Activated B cell treated with CpG ODN at 0.5 μM for 24 hours (primary cell): ENCODE measurements around the gene ZRANB3. TPM values are rescaled to one million over a fixed set of nuclear protein-coding genes. Genes with fewer than 3 reads are reported as not detected.
"Not testable (repeated sequence)": the region's sequence is repeated elsewhere in the genome, so short reads cannot be mapped to it uniquely, and the experiment has no call there.

Experiments used
- ATAC-seq: fragments of 200-7000 bp; cut with Tn5 transposase; one replicate; pipeline ENCODE4 v1.10.0; 2021; ENCODE audit warnings: low read depth, mild to moderate bottlenecking, moderate library complexity
- CTCF ChIA-PET: fragments of 350-600 bp; sonication (Branson Sonifier 250); formaldehyde crosslinking; loops from one replicate; lab custom pipeline; 2021; ENCODE audit warnings: antibody characterized with exemption; lab: Charles Lee
- POLR2A ChIA-PET: fragments of 350-600 bp; sonication (Branson Sonifier 250); formaldehyde crosslinking; loops from one replicate; lab custom pipeline; 2021; ENCODE audit warnings: antibody characterized with exemption; lab: Charles Lee
- DNase-seq: peaks from one replicate; pipeline ENCODE4 v3.0.0; 2022
- H3K27ac Mint-ChIP-seq: one replicate; pipeline ENCODE4 v1.8.0; 2020; ENCODE audit warnings: mixed read lengths
- H3K27me3 Mint-ChIP-seq: one replicate; pipeline ENCODE4 v1.8.0; 2021; ENCODE audit warnings: mixed read lengths
- H3K36me3 Mint-ChIP-seq: one replicate; pipeline ENCODE4 v1.8.0; 2021; ENCODE audit warnings: low read depth, mixed read lengths
- H3K4me1 Mint-ChIP-seq: one replicate; pipeline ENCODE4 v1.8.0; 2021; ENCODE audit warnings: mixed read lengths
- H3K4me3 Mint-ChIP-seq: one replicate; pipeline ENCODE4 v1.8.0; 2020; ENCODE audit warnings: mild to moderate bottlenecking, mixed read lengths
- H3K9me3 Mint-ChIP-seq: one replicate; pipeline ENCODE4 v1.8.0; 2020; ENCODE audit warnings: mixed read lengths
- intact Hi-C: fragments of 100-400 bp; cut with micrococcal nuclease; formaldehyde crosslinking; loops from one replicate; pipeline ENCODE4 v1.15.1; 2024
- total RNA-seq: library from RNA; stranded (reverse); gene quantifications from 2 replicates; pipeline ENCODE4 v1.2.3, GENCODE V29; 2022
- TF ChIP-seq, protein P1 (sequence below): fragments of 200-600 bp; IDR thresholded peaks from one replicate; pipeline ENCODE4 v1.8.0; 2022; ENCODE audit warnings: antibody characterized with exemption, mild to moderate bottlenecking

Gene ZRANB3
- total RNA-seq, 1 donor from 2014 or later = 14.4 TPM

DNA sequence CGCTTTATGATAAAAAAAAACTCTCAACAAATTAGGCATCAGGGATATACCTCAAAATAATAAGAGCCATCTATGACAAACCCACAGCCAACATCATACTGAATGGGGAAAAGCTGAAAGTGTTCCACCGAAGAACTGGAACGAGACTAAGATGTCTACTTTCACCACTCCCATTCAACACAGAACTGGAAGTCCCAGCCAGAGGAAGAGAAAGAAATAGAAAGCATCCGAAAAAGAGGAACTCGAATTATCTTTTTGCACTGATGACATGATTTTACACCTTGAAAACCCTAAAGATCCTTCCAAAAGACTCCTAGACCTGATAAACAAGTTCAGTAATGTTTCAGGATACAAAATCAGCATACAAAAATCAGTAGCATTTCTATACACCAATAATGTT, 121.6 kb downstream of the ZRANB3 start:
- Mint-ChIP-seq H3K4me1 (peaks cover 12% of the 10 kb centered on the region), H3K36me3 (peaks cover 14% of the 10 kb centered on the region), H3K27me3 (no peaks in the 10 kb centered on the region), H3K9me3 (peaks cover 25% of the 10 kb centered on the region), H3K27ac (no peak overlapping the region), H3K4me3 (no peak overlapping the region)
- CTCF ChIA-PET = no interaction called here
- TF ChIP-seq, protein P1, sequence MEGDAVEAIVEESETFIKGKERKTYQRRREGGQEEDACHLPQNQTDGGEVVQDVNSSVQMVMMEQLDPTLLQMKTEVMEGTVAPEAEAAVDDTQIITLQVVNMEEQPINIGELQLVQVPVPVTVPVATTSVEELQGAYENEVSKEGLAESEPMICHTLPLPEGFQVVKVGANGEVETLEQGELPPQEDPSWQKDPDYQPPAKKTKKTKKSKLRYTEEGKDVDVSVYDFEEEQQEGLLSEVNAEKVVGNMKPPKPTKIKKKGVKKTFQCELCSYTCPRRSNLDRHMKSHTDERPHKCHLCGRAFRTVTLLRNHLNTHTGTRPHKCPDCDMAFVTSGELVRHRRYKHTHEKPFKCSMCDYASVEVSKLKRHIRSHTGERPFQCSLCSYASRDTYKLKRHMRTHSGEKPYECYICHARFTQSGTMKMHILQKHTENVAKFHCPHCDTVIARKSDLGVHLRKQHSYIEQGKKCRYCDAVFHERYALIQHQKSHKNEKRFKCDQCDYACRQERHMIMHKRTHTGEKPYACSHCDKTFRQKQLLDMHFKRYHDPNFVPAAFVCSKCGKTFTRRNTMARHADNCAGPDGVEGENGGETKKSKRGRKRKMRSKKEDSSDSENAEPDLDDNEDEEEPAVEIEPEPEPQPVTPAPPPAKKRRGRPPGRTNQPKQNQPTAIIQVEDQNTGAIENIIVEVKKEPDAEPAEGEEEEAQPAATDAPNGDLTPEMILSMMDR = no peak
- DNase-seq (no peak), ATAC-seq (no peak)
- POLR2A ChIA-PET = no interaction called here
- intact Hi-C loops = no loop called here

- DNase-seq, H3K27ac Mint-ChIP-seq, H3K4me1 Mint-ChIP-seq, intact Hi-C loops, H3K36me3 Mint-ChIP-seq, ATAC-seq, H3K4me3 Mint-ChIP-seq, POLR2A ChIA-PET, CTCF ChIA-PET, H3K27me3 Mint-ChIP-seq: not testable (repeated sequence)
- peaks cover 12% of the 10 kb centered on the region for H3K9me3 Mint-ChIP-seq
These were observed 134.8 kb downstream of the ZRANB3 start for GRCh38 chr2:135396259-135396658.

- ChIA-PET POLR2A (no interaction called here), CTCF (no interaction called here)
- intact Hi-C loops = no loop called here
- DNase-seq (no peak), ATAC-seq (no peak)
- peaks cover 39% of the 10 kb centered on the region for H3K36me3 Mint-ChIP-seq
- TF ChIP-seq, protein P1 = no peak
- H3K4me3 Mint-ChIP-seq = no peak overlapping the region
- no peaks in the 10 kb centered on the region for H3K27me3 Mint-ChIP-seq
- no peaks in the 10 kb centered on the region for H3K4me1 Mint-ChIP-seq
- no peak overlapping the region for H3K27ac Mint-ChIP-seq
- H3K9me3 Mint-ChIP-seq = peaks cover 11% of the 10 kb centered on the region
These were observed 144.0 kb downstream of the ZRANB3 start for GRCh38 chr2:135386993-135387392.

DNA sequence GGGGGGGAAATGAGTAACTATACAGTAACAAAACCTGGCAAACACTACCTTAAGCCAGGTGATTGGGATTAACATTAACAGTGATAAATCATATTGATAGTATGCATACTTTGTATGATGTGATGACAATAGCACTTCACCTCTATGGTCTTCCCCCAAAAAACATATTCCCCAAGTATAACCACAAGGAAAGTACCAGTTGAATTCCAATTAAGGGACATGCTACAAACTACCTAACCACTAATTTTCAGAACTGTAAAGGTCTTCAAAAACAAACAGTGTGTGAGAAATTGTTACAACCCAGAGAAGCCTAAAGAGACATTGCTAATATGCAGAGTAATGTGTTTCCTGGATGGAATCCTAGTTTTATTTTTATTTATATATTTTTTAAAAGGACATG, 152.4 kb downstream of the ZRANB3 start:
- ChIA-PET POLR2A (no interaction called here), CTCF (no interaction called here)
- H3K4me3 Mint-ChIP-seq = no peak overlapping the region
- TF ChIP-seq, protein P1 = no peak
- peaks cover 26% of the 10 kb centered on the region for H3K9me3 Mint-ChIP-seq
- intact Hi-C loops = no loop called here
- ATAC-seq = no peak
- H3K36me3 Mint-ChIP-seq = peaks cover 39% of the 10 kb centered on the region
- no peaks in the 10 kb centered on the region for H3K4me1 Mint-ChIP-seq
- DNase-seq = no peak
- no peaks in the 10 kb centered on the region for H3K27me3 Mint-ChIP-seq
- H3K27ac Mint-ChIP-seq = no peak overlapping the region

GRCh38 chr2:135373702-135374101, 157.3 kb downstream of the ZRANB3 start:
- Mint-ChIP-seq H3K4me1 (no peaks in the 10 kb centered on the region), H3K9me3 (peaks cover 10% of the 10 kb centered on the region), H3K4me3 (no peak overlapping the region), H3K36me3 (peaks cover 29% of the 10 kb centered on the region), H3K27me3 (no peaks in the 10 kb centered on the region), H3K27ac (no peak overlapping the region)
- TF ChIP-seq, protein P1 = no peak
- DNase-seq (no peak), ATAC-seq (no peak)
- intact Hi-C loops = no loop called here
- ChIA-PET CTCF (no interaction called here), POLR2A (no interaction called here)

DNA sequence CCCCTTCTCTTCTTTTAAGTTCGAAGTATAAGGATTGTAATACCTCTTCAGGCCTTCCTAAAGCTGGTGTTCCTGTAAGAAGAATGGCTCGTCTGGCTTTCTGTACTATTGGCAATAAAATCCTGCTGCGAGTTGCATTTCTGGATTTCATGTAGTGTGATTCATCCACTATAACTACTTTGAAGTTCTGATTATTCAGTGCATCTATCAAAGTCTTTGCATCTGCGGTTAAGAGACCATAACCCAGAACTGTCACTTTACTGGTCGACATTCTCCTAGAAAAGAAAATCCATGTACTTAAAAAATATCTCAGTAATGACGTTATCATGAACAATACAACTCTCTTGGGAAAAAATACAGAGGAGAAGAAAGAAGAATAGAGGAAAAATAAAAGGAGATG, 181.1 kb downstream of the ZRANB3 start:
- ATAC-seq (no peak), DNase-seq (no peak)
- peaks cover 36% of the 10 kb centered on the region for H3K36me3 Mint-ChIP-seq
- TF ChIP-seq, protein P1 = no peak
- no peaks in the 10 kb centered on the region for H3K4me1 Mint-ChIP-seq
- H3K9me3 Mint-ChIP-seq = peaks cover 20% of the 10 kb centered on the region
- ChIA-PET CTCF (no interaction called here), POLR2A (no interaction called here)
- H3K27ac Mint-ChIP-seq = no peak overlapping the region
- H3K4me3 Mint-ChIP-seq = no peak overlapping the region
- H3K27me3 Mint-ChIP-seq = no peaks in the 10 kb centered on the region
- intact Hi-C loops = no loop called here

DNA sequence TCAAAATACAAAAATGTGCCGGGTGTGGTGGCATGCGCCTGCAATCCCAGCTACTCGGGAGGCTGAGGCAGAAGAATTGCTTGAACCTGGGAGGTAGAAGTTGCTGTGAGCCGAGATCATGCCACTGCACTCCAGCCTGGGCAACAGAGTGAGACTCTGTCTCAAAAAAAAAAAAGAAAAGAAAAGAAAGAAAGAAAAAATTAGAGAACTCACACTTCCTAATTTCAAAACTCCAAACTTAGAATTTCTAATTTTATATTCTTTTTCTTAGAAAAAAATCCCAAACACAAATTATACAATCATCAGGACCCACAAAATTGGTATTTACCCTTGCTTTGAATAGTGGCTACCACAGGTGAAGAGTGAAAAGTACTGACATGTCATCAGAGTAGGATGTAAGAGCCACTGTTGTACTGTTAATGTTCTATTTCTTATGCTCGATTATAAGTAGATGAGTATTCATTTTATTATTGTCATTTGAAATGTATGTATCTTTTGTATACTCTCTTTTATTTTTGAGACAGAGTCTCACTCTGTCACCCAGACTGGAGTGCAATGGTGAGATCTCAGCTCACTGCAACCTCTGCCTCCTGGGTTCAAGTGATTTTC, 182.8 kb downstream of the ZRANB3 start:
- peaks cover 45% of the 10 kb centered on the region for H3K36me3 Mint-ChIP-seq
- H3K4me1 Mint-ChIP-seq, intact Hi-C loops, POLR2A ChIA-PET, DNase-seq, ATAC-seq, H3K4me3 Mint-ChIP-seq, CTCF ChIA-PET, H3K27ac Mint-ChIP-seq, H3K27me3 Mint-ChIP-seq: not testable (repeated sequence)
- H3K9me3 Mint-ChIP-seq = peaks cover 20% of the 10 kb centered on the region
